Mesendoderm (in vitro differentiated cells): Measurements from ENCODE around the gene TMA7. TPM values are rescaled to one million over a fixed set of nuclear protein-coding genes. Genes with fewer than 3 reads are reported as not detected.
A peak's percentile ranks its signal among the peaks of the same experiment; 100 is the strongest.

Experiments used
- DNase-seq: peaks from one replicate; pipeline ENCODE4 v3.0.0; 2013
- H2AK5ac ChIP-seq: 2 replicates; pipeline ENCODE4 v1.6.1; 2013; ENCODE audit warnings: low read length, inconsistent platforms
- H2BK120ac ChIP-seq: 2 replicates; pipeline ENCODE4 v1.6.1; 2013; ENCODE audit warnings: low read depth, mild to moderate bottlenecking, low read length, moderate library complexity, mixed read lengths
- H2BK15ac ChIP-seq: replicated peaks from 2 replicates; pipeline ENCODE4 v1.6.1; 2013; ENCODE audit warnings: low read depth, mild to moderate bottlenecking, moderate library complexity
- H2BK5ac ChIP-seq: 2 replicates; pipeline ENCODE4 v1.6.1; 2013; ENCODE audit warnings: low read length, inconsistent platforms
- H3K18ac ChIP-seq: 2 replicates; pipeline ENCODE4 v1.6.1; 2013; ENCODE audit warnings: mild to moderate bottlenecking, low read length, mixed read lengths
- H3K23ac ChIP-seq: one replicate; pipeline ENCODE4 v1.6.1; 2013; ENCODE audit warnings: low read length
- H3K27ac ChIP-seq: 2 replicates; pipeline ENCODE4 v1.5.1; 2013; ENCODE audit warnings: low read depth, mild to moderate bottlenecking, inconsistent platforms, low read length, moderate library complexity
- H3K27me3 ChIP-seq: 2 replicates; pipeline ENCODE4 v1.6.1; 2013; ENCODE audit warnings: low read length, control low read depth, mild to moderate bottlenecking, inconsistent platforms; ENCODE audit not compliant: insufficient read depth, poor library complexity
- H3K36me3 ChIP-seq: 2 replicates; pipeline ENCODE4 v1.6.1; 2013; ENCODE audit warnings: low read length, inconsistent platforms; ENCODE audit not compliant: control insufficient read depth, insufficient read depth
- H3K4ac ChIP-seq: one replicate; pipeline ENCODE4 v1.6.1; 2013; ENCODE audit warnings: low read depth, mild to moderate bottlenecking, low read length, moderate library complexity
- H3K4me1 ChIP-seq: 2 replicates; pipeline ENCODE4 v1.6.1; 2013; ENCODE audit warnings: low read depth, low read length, inconsistent platforms; ENCODE audit not compliant: control insufficient read depth
- H3K4me2 ChIP-seq: 2 replicates; pipeline ENCODE4 v1.6.1; 2013; ENCODE audit warnings: low read length
- H3K4me3 ChIP-seq: 2 replicates; pipeline ENCODE4 v1.5.1; 2013; ENCODE audit warnings: mild to moderate bottlenecking, low read length
- H3K56ac ChIP-seq: one replicate; pipeline ENCODE4 v1.6.1; 2013; ENCODE audit warnings: low read length
- H3K79me1 ChIP-seq: 2 replicates; pipeline ENCODE4 v1.6.1; 2013; ENCODE audit warnings: low read length, inconsistent platforms
- H3K79me2 ChIP-seq: 2 replicates; pipeline ENCODE4 v1.6.1; 2013; ENCODE audit warnings: mild to moderate bottlenecking, low read length; ENCODE audit not compliant: control insufficient read depth, insufficient read depth
- H3K9ac ChIP-seq: 2 replicates; pipeline ENCODE4 v1.6.1; 2013; ENCODE audit warnings: low read length, inconsistent platforms
- H4K5ac ChIP-seq: one replicate; pipeline ENCODE4 v1.6.1; 2013; ENCODE audit warnings: low read length
- H4K8ac ChIP-seq: one replicate; pipeline ENCODE4 v1.6.1; 2013; ENCODE audit warnings: low read depth, mild to moderate bottlenecking, control low read depth, low read length, moderate library complexity
- WGBS: extraction: QIAGEN DNeasy Blood & Tissue Kit; methylation state at CpG from one replicate; pipeline ENCODE4 v1.1.7; 2013; ENCODE audit warnings: low lambda C conversion rate, missing lambda C conversion rate; ENCODE audit not compliant: insufficient coverage; ENCODE audit errors: extremely low coverage; 5-methylcytosine and 5-hydroxymethylcytosine counted together
- polyA plus RNA-seq, 2 experiments: library from polyadenylated mRNA; stranded (reverse); fragments of 200-250 nt; gene quantifications; one replicate each; pipeline ENCODE4 v1.2.3, GENCODE V29; 2013

Gene TMA7
- polyA plus RNA-seq (2013, experiment 1 of 2) = 1,066 TPM
- polyA plus RNA-seq (2013, experiment 2 of 2) = 1,068 TPM

DNA sequence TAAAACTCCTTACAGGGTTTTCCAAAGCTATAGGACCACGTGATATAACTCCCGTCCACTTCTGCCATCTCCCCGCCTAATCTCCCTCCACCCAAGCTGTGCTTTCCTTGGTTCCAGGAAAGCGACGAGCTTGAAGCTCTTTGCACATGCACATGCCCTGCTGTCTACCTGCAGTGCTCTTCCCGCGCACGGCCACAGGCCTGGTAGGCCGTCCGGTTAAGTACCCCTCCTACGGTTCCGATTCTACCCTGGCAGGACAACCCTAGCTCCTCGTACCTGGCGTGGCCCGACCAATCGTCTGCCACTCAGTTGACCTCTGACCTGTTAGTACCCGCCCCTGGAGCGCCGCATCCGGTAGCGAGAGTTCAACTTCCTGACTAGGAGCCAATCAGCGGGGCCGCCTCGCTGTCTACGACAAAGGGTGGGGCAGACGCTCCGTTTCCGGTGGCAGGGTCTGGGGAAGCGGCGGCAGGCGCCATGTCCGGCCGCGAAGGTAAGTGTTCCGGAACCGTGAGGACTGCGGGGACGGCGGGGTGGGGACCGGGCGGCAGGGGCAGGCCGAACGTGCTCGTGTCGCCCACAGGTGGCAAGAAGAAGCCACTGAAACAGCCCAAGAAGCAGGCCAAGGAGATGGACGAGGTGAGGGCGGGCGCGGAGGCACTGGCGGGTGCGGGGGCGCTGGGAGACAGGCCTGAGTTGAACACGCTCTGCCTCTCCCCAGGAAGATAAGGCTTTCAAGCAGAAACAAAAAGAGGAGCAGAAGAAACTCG, at the start of gene TMA7, which contains the start of gene CCDC51:
TMA7 (plus strand) TSS at position 438 of the 770 bp plus-strand sequence; CDS start at position 478, 40 bp downstream.
CCDC51 (minus strand) TSS at position 300 of the 770 bp plus-strand sequence. CDS start 4,991 bp downstream, outside the sequence.
- Histone ChIP-seq H3K9ac (peak within 1 kb of the TSS; percentile 98), H4K8ac (no peak within 1 kb of the TSS), H3K79me2 (peaks cover 22% of the 10 kb centered on the region), H3K79me1 (peaks cover 10% of the 10 kb centered on the region), H2AK5ac (peak within 1 kb of the TSS; percentile 15), H3K4me1 (no peaks in the 10 kb centered on the region), H3K23ac (no peak within 1 kb of the TSS), H2BK15ac (no peak within 1 kb of the TSS), H3K27me3 (no peaks in the 10 kb centered on the region), H3K18ac (peak within 1 kb of the TSS; percentile 46), H2BK120ac (no peak within 1 kb of the TSS), H3K36me3 (peaks cover 4% of the 10 kb centered on the region), H3K4me3 (peak within 1 kb of the TSS; percentile 96), H4K5ac (no peak within 1 kb of the TSS), H3K4ac (peak within 1 kb of the TSS; percentile 73), H3K4me2 (peak within 1 kb of the TSS; percentile 93), H3K27ac (peak within 1 kb of the TSS; percentile 69), H3K56ac (peak within 1 kb of the TSS; percentile 99), H2BK5ac (peak within 1 kb of the TSS; percentile 93)
- peak; percentile 99 for DNase-seq
- no CpG with 5 or more reads among the region's 54 CpGs for WGBS

DNA sequence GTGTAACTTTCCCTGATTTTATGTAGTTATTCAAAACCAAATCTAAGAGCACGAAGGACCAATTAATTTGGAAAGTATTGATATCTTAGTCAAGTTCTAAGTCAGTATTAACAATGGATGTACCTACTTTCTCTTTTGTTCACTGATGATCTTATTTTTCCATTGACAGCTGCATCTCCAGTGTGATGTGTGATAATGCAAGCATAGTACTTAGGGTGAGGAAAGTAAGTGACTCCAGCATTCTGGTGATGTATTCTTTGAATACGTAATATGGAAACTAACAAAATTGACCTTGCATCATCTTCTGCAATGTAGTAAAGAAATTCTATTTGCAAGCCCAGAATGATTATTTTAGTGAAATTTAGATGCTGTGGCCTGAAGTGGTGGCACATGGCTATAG, 45.7 kb upstream of the TMA7 start:
- H3K36me3 ChIP-seq = no peaks in the 10 kb centered on the region
- no CpG with 5 or more reads among the region's 2 CpGs for WGBS
- no peak overlapping the region for H3K4ac ChIP-seq
- H2BK15ac ChIP-seq = no peak overlapping the region
- no peaks in the 10 kb centered on the region for H3K4me1 ChIP-seq
- H3K56ac ChIP-seq = no peak overlapping the region
- H3K27ac ChIP-seq = no peak overlapping the region
- H3K4me3 ChIP-seq = no peak overlapping the region
- H4K5ac ChIP-seq = no peak overlapping the region
- H3K79me2 ChIP-seq = no peaks in the 10 kb centered on the region
- no peaks in the 10 kb centered on the region for H3K27me3 ChIP-seq
- no peak overlapping the region for H3K9ac ChIP-seq
- no peak overlapping the region for H4K8ac ChIP-seq
- no peak overlapping the region for H2AK5ac ChIP-seq
- DNase-seq = no peak
- no peak overlapping the region for H2BK120ac ChIP-seq
- H2BK5ac ChIP-seq = no peak overlapping the region
- no peaks in the 10 kb centered on the region for H3K79me1 ChIP-seq
- no peak overlapping the region for H3K23ac ChIP-seq
- no peak overlapping the region for H3K4me2 ChIP-seq
- no peak overlapping the region for H3K18ac ChIP-seq

DNA sequence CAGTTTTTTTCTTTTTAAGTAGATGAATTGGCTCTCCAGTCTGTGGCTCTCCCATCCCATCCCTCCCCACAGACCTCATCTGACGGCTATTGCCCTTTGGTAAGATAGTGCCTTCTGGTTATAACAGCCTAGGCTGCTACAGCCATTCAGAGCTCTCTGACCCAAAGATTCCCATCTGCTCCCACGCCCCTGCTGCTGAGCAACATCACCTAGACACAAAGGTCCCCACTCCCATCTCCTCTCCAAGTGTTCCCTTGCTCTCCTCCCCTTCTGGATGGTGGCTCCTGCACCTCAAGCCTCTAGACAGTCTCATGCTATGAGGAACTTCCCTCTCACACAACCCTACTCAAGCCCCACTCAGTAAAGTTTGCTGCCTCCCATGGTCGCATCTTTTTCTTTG, 44.3 kb upstream of the TMA7 start:
- Histone ChIP-seq H2AK5ac (no peak overlapping the region), H3K18ac (no peak overlapping the region), H3K27me3 (no peaks in the 10 kb centered on the region), H4K5ac (no peak overlapping the region), H2BK15ac (no peak overlapping the region), H3K4me2 (no peak overlapping the region), H3K4me3 (no peak overlapping the region), H2BK5ac (no peak overlapping the region), H2BK120ac (no peak overlapping the region), H3K4ac (no peak overlapping the region), H3K4me1 (no peaks in the 10 kb centered on the region), H3K27ac (no peak overlapping the region), H3K36me3 (no peaks in the 10 kb centered on the region), H3K79me2 (no peaks in the 10 kb centered on the region), H3K56ac (no peak overlapping the region), H3K23ac (no peak overlapping the region), H3K79me1 (no peaks in the 10 kb centered on the region), H4K8ac (no peak overlapping the region), H3K9ac (no peak overlapping the region)
- no peak for DNase-seq
- no CpG with 5 or more reads among the region's 3 CpGs for WGBS

DNA sequence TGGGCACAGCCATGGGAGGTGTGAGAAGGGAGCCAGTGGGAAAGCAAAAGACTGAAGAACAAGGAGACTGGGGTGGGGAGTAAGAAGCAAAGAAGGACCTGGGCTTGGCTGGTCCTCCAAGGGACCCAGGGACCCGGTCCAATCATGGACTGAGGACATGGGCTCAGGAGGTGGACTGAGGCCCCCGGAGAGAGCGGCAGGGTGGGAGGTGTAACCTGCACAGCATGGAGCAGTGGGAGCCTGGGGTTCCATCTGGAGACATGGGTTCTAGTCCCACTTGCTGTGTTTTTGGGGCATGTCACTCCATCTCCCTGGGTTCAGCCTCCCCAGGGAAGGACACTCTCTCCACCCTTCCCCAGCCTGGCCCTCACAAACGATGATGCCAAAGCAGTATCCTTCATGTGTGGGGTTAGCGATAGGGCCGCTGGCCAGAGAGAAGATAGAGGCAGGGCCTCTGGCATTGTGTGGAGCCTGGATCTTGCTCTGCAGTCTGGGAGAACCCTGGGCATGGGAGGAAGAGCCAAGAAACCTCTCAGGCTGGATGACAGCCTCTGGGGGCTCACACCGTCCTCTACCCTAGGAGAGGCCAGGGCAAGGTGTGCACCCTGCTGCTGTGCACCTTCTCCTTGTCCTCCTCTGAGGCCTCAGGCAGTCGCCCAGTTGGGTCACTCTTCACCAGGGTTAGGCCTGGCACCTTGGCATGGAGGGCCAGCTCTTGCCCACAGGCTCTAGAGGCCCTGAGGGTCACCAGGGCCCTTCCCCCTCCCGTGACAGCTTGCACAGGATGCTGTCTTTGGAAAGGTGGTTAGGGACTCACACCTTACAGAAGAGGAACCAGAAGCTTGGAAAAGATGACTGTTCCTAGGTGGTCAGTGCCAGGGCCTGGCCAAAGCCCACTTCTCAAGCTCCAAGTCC, 42.0 kb upstream of the TMA7 start:
- Histone ChIP-seq H3K27ac (no peak overlapping the region), H3K4me1 (no peaks in the 10 kb centered on the region), H3K9ac (no peak overlapping the region), H3K18ac (no peak overlapping the region), H2BK15ac (no peak overlapping the region), H3K23ac (no peak overlapping the region), H2BK5ac (no peak overlapping the region), H3K27me3 (no peaks in the 10 kb centered on the region), H3K4me2 (no peak overlapping the region), H3K4me3 (no peak overlapping the region), H2BK120ac (no peak overlapping the region), H2AK5ac (no peak overlapping the region), H4K5ac (no peak overlapping the region), H3K79me1 (no peaks in the 10 kb centered on the region), H3K4ac (no peak overlapping the region), H3K36me3 (no peaks in the 10 kb centered on the region), H3K56ac (no peak overlapping the region), H4K8ac (no peak overlapping the region), H3K79me2 (no peaks in the 10 kb centered on the region)
- no peak for DNase-seq
- no CpG with 5 or more reads among the region's 9 CpGs for whole genome bisulfite sequencing

DNA sequence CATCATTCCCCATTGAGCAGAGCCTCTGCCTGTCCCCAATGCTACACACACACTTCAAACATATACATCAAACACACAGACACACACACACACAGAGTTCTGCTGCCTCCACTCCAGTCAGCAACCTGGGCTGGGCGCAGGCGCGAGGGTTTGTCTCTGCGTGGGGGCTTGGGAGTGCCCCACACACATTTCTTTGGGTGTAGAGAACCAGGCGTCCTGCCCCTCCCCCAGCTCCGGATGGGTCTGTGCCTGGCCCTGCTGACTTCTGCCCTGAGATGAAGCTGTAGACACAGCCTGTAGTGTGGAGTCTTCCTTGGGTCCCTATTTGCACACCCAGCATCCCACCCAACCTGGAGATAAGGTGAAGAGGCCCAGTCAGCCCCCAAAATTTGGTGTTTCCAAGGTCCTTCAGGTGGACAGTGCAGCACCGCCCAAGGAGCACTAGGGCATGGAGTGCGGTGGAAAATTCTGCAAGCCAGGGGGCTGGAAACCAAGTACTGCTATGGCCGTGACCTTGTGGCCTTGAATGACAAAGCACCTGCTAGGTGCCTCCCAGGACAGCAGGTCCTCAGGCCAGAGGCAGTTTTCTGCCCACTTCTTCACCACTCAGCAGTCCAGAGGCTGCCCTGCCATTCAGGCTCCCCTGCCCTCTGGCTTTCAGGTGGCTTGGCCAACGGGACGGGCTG, 41.2 kb upstream of the TMA7 start:
- Histone ChIP-seq H3K79me1 (no peaks in the 10 kb centered on the region), H3K27ac (no peak overlapping the region), H2BK15ac (no peak overlapping the region), H3K79me2 (no peaks in the 10 kb centered on the region), H3K23ac (no peak overlapping the region), H2AK5ac (no peak overlapping the region), H3K36me3 (peaks cover 4% of the 10 kb centered on the region), H3K9ac (no peak overlapping the region), H3K27me3 (no peaks in the 10 kb centered on the region), H4K8ac (no peak overlapping the region), H3K4me2 (no peak overlapping the region), H3K4ac (no peak overlapping the region), H2BK5ac (no peak overlapping the region), H3K56ac (no peak overlapping the region), H2BK120ac (no peak overlapping the region), H4K5ac (no peak overlapping the region), H3K18ac (no peak overlapping the region), H3K4me1 (no peaks in the 10 kb centered on the region), H3K4me3 (no peak overlapping the region)
- no peak for DNase-seq
- WGBS = no CpG with 5 or more reads among the region's 11 CpGs
